ENCODE results near the gene FAM131A.

DNA sequence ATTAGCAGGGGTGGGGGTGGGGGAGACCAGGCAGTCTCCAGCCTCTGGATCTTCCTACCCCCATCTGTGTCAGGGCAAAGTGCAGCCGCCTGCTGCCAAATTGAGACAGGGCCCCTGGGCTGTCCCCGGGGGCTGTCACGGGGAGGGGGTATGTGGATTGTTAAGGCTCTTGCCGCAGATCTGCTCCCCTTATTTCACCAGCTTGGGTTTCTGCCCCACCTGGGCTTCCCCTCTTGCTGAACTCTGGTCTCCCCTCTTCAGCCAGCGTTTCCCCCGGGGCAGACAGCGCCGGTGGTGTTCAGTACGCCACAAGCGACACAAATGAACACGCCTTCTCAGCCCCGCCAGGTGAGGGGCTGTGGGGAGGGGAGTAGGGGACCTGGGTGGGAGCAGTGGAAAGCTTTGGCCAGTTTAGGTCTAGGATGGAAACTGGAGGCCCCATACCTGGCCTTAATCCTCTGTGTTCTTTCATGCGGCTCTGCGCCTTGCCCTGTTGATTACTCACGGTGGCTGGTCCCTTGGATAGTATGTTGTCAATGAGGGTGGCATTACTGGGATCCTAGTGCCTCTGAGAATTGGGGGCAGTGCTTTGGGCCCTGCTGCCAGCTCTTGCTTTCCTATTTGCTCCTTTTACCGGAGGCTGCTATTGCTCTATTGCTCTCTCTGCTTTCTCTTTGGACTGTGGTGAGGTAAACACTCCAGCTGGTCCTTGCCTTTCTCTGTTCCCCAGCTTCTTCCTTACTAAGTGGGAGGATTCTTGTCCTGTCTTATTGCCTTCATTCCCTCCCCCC lies 21.3 kb upstream of the FAM131A start:
- TF ChIP-seq, protein P1, sequence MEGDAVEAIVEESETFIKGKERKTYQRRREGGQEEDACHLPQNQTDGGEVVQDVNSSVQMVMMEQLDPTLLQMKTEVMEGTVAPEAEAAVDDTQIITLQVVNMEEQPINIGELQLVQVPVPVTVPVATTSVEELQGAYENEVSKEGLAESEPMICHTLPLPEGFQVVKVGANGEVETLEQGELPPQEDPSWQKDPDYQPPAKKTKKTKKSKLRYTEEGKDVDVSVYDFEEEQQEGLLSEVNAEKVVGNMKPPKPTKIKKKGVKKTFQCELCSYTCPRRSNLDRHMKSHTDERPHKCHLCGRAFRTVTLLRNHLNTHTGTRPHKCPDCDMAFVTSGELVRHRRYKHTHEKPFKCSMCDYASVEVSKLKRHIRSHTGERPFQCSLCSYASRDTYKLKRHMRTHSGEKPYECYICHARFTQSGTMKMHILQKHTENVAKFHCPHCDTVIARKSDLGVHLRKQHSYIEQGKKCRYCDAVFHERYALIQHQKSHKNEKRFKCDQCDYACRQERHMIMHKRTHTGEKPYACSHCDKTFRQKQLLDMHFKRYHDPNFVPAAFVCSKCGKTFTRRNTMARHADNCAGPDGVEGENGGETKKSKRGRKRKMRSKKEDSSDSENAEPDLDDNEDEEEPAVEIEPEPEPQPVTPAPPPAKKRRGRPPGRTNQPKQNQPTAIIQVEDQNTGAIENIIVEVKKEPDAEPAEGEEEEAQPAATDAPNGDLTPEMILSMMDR (IDR thresholded peaks at IDR 0.05; ENCODE audit: insufficient read depth, low read length), result no peak
- TF ChIP-seq REST (IDR thresholded peaks at IDR 0.05; ENCODE audit: insufficient replicate concordance, low read depth), result no peak
- no peak for TF ChIP-seq SPI1 (IDR thresholded peaks at IDR 0.05; ENCODE audit: borderline replicate concordance, low read depth)
- no peak for TF ChIP-seq POLR2AphosphoS5 (IDR thresholded peaks at IDR 0.05; ENCODE audit: low read depth)

All from HL-60 (cell line).